ENCODE results near the gene ANAPC16.

DNA sequence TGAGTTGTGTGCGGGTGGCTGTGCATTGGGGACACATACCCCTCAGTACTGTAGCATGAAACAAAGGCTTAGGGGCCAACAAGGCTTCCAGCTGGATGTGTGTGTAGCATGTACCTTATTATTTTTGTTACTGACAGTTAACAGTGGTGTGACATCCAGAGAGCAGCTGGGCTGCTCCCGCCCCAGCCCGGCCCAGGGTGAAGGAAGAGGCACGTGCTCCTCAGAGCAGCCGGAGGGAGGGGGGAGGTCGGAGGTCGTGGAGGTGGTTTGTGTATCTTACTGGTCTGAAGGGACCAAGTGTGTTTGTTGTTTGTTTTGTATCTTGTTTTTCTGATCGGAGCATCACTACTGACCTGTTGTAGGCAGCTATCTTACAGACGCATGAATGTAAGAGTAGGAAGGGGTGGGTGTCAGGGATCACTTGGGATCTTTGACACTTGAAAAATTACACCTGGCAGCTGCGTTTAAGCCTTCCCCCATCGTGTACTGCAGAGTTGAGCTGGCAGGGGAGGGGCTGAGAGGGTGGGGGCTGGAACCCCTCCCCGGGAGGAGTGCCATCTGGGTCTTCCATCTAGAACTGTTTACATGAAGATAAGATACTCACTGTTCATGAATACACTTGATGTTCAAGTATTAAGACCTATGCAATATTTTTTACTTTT is 59.7 kb downstream of the ANAPC16 start:
- TF ChIP-seq, protein P1, sequence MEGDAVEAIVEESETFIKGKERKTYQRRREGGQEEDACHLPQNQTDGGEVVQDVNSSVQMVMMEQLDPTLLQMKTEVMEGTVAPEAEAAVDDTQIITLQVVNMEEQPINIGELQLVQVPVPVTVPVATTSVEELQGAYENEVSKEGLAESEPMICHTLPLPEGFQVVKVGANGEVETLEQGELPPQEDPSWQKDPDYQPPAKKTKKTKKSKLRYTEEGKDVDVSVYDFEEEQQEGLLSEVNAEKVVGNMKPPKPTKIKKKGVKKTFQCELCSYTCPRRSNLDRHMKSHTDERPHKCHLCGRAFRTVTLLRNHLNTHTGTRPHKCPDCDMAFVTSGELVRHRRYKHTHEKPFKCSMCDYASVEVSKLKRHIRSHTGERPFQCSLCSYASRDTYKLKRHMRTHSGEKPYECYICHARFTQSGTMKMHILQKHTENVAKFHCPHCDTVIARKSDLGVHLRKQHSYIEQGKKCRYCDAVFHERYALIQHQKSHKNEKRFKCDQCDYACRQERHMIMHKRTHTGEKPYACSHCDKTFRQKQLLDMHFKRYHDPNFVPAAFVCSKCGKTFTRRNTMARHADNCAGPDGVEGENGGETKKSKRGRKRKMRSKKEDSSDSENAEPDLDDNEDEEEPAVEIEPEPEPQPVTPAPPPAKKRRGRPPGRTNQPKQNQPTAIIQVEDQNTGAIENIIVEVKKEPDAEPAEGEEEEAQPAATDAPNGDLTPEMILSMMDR (IDR thresholded peaks at IDR 0.05) = no peak
- TF ChIP-seq POLR2A (IDR thresholded peaks at IDR 0.05) = no peak
